ENCODE data around the gene HSPA8. TPM values are rescaled to one million over a fixed set of nuclear protein-coding genes. Genes with fewer than 3 reads are reported as not detected.

HSPA8 gene
- total and polyA plus RNA-seq, 2 of the 8 experiments (the other 6 are each of a cell fraction or from before 2014, with no cell fraction given), result 1,491 to 2,155 TPM

GRCh38 chr11:123056835-123057491, 5.0 kb downstream of the HSPA8 start:
- peaks cover 32 to 66% (median 57%) of the 10 kb centered on the region in 4 experiments for H3K36me3 ChIP-seq (ENCODE audit: control insufficient read depth in 2 of 4, insufficient read depth in 4 of 4, low read length in 3 of 4)
- H3K23me2 ChIP-seq (ENCODE audit: low read depth, low read length), result no peaks in the 10 kb centered on the region
- peaks cover 31 to 33% of the 10 kb centered on the region in 2 experiments for H4K20me1 ChIP-seq (replicated peaks in 1 of 2; ENCODE audit: control insufficient read depth in 1 of 2, insufficient read depth in 2 of 2, low read length in 2 of 2)
- ChIA-PET CTCF (ENCODE audit: partially characterized antibody) (interaction anchor here (0.5 to 5.5 kb wide), 18 partner anchors 9 to 265 kb away, joined by 3 to 58 read pairs (median 4); no protein-coding TSS in a partner anchor), POLR2A (ENCODE audit: partially characterized antibody) (interaction anchor here (0.7 to 2.3 kb wide), 10 partner anchors 8 to 204 kb away, joined by 3 to 6 read pairs (median 4); partner anchors contain the start of gene BSX)
- no peak overlapping the region for H2BK20ac ChIP-seq (ENCODE audit: low read length)
- no peak overlapping the region for H3K4me3 ChIP-seq (ENCODE audit: extremely low read depth in 1 of 4, insufficient read depth in 2 of 4, low read depth in 3 of 4, low read length in 4 of 4)
- no peaks in the 10 kb centered on the region; the same call in 1 of the 2 replicates for H3K79me1 ChIP-seq (ENCODE audit: low read depth, low read length)
- TF ChIP-seq POLR2A (IDR thresholded peaks at IDR 0.05; ENCODE audit: control extremely low read depth in 1 of 2, low read depth in 2 of 2, low read length in 2 of 2) (peak in 1 of 2 experiments; percentile 74; a peak in 2 of 3 replicates), CREB1 (IDR thresholded peaks at IDR 0.05) (no peak), RFX5 (IDR thresholded peaks at IDR 0.05; ENCODE audit: borderline replicate concordance, low read depth, low read length) (no peak), POLR2AphosphoS5 (IDR thresholded peaks at IDR 0.05; ENCODE audit: low read depth, low read length) (no peak; the same call in none of the 2 replicates)
- no peak overlapping the region for H2AFZ ChIP-seq (ENCODE audit: low read length)
- H3K4me2 ChIP-seq (ENCODE audit: insufficient read depth in 1 of 2, low read depth in 2 of 2, low read length in 2 of 2), result no peak overlapping the region
- no peak overlapping the region for H3K14ac ChIP-seq (ENCODE audit: insufficient read length)
- H4K8ac ChIP-seq (ENCODE audit: extremely low read depth, insufficient read depth, low read length), result no peak overlapping the region
- H3K4ac ChIP-seq (replicated peaks; ENCODE audit: insufficient read length, low read depth, low read length), result no peak overlapping the region
- no peak overlapping the region for H3K18ac ChIP-seq (ENCODE audit: extremely low read depth, low read length)
- no peak overlapping the region for H3K27ac ChIP-seq (ENCODE audit: low read depth, low read length)
- H2AK5ac ChIP-seq (ENCODE audit: low read depth, low read length), result no peak overlapping the region
- H3K9me3 ChIP-seq (ENCODE audit: insufficient read depth in 2 of 2, low read depth in 1 of 2, low read length in 1 of 2), result no peaks in the 10 kb centered on the region
- H2BK15ac ChIP-seq (ENCODE audit: low read length), result no peak overlapping the region
- no peak overlapping the region for H3K9ac ChIP-seq (replicated peaks in 1 of 4; ENCODE audit: extremely low read depth in 1 of 4, low read depth in 3 of 4, low read length in 3 of 4)
- no peak overlapping the region for H2BK120ac ChIP-seq (replicated peaks; ENCODE audit: low read depth, low read length)
- peaks cover 10 to 36% of the 10 kb centered on the region in 2 experiments for H3K79me2 ChIP-seq (ENCODE audit: control insufficient read depth in 1 of 2, insufficient read depth in 2 of 2, low read length in 2 of 2)
- DNase-seq (ENCODE audit: low read depth in 1 of 2, low spot score in 2 of 2), result no peak
- H2BK5ac ChIP-seq (ENCODE audit: low read depth, low read length), result no peak overlapping the region
- H4K91ac ChIP-seq (replicated peaks; ENCODE audit: insufficient read length, low read length), result no peak overlapping the region
- no peak overlapping the region for H2BK12ac ChIP-seq (ENCODE audit: low read depth, low read length)
- 92% methylated on average over 3 of the region's 3 CpGs; no CpG with 5 or more reads in 1 of the 2 experiments for WGBS, 2 experiments (ENCODE audit: extremely low coverage in 1 of 2, insufficient coverage in 1 of 2, insufficient read length in 1 of 2, insufficient replicate concordance in 2 of 2, low coverage in 1 of 2, low lambda C conversion rate in 2 of 2, missing lambda C conversion rate in 1 of 2)
- no peaks in the 10 kb centered on the region for H3K27me3 ChIP-seq (replicated peaks in 1 of 4; ENCODE audit: control insufficient read depth in 3 of 4, extremely low read depth in 1 of 4, insufficient read depth in 3 of 4, low read length in 3 of 4)
- H3K4me1 ChIP-seq (replicated peaks in 1 of 4; ENCODE audit: control insufficient read depth in 3 of 4, insufficient read depth in 4 of 4, low read length in 3 of 4), result peaks cover 0 to 5% (median 3%) of the 10 kb centered on the region in 4 experiments; a peak in 4 of 7 replicates
- no peak overlapping the region for H3K23ac ChIP-seq (ENCODE audit: insufficient read length)
- FAIRE-seq, result no peak
- no peak overlapping the region for H3K56ac ChIP-seq (replicated peaks; ENCODE audit: insufficient read length, low read depth, low read length)
- no peak overlapping the region for H4K5ac ChIP-seq (ENCODE audit: insufficient read length, low read depth, low read length)
